ENCODE measurements around the gene CFAP157.

DNA sequence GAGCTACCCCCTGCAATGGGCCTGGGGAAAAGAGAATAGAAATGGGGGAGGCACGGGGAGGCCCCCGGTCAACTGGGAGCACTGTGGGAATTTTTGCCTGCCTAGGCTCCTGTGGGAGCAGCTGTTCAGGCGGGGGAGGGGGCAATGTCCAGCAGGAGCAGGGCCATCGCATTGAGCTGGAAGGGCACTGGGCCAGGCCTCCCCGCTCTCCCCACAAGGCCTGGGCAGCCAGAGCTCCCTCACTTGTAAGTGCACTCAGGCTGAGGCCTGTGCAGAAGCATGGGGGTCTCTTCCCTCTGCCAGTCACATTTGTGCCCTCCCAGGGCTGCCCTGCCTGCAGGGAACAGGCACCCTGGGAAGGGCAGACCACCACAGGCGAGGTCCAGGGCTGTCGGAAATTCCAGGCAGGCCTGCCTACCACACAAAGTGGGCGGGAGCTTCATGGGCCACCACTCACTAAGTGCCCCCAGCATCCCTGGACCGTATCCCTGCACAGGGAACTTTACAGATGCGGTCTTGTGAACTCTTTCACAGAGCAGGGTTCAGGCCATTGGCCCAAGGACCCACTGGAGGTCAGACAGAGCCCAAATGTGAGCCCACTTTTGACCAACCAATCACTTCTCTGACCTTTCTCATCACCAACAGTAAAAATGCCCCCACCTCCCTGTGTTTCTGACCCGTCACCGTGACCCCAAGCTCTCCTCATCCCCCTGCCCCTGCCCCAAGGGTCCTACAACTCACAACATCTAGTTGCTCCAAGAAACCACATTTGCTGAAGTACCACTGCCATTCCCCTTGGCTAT, 1.0 kb upstream of the CFAP157 start:
- no peak for TF ChIP-seq POLR2A (IDR thresholded peaks at IDR 0.05)
- no peak for TF ChIP-seq CTCF (IDR thresholded peaks at IDR 0.05)
- TF ChIP-seq EP300 (IDR thresholded peaks at IDR 0.05) = no peak
